Calu3 (cell line): ENCODE results near the gene MCTP2. TPM values are rescaled to one million over a fixed set of nuclear protein-coding genes. Genes with fewer than 3 reads are reported as not detected.

Source experiments
- BruUV-seq: library from RNA; stranded (reverse); fragments of 400-500 nt; replicated peaks from 2 replicates; lab custom pipeline; 2021; lab: Mats Ljungman, UMichigan
- CTCF ChIA-PET: fragments of 300-600 bp; sonication (Branson Sonifier 250); formaldehyde crosslinking; loops from one replicate; lab custom pipeline; 2022; ENCODE audit warnings: antibody characterized with exemption; lab: Charles Lee
- DNase-seq: peaks from one replicate; pipeline ENCODE4 v3.0.0; 2022
- H3K27ac Mint-ChIP-seq: one replicate; pipeline ENCODE4 v1.8.0; 2022; ENCODE audit warnings: mixed read lengths; ENCODE audit not compliant: unreplicated experiment
- H3K27me3 Mint-ChIP-seq: one replicate; pipeline ENCODE4 v1.8.0; 2022; ENCODE audit warnings: mixed read lengths; ENCODE audit not compliant: unreplicated experiment
- H3K36me3 Mint-ChIP-seq: one replicate; pipeline ENCODE4 v1.8.0; 2022; ENCODE audit warnings: mild to moderate bottlenecking, moderate library complexity, mixed read lengths; ENCODE audit not compliant: insufficient read depth, unreplicated experiment
- H3K4me1 Mint-ChIP-seq: one replicate; pipeline ENCODE4 v1.8.0; 2022; ENCODE audit warnings: mild to moderate bottlenecking, low read depth, mixed read lengths; ENCODE audit not compliant: unreplicated experiment
- H3K4me3 Mint-ChIP-seq: one replicate; pipeline ENCODE4 v1.8.0; 2022; ENCODE audit warnings: mild to moderate bottlenecking, low read depth, moderate library complexity, mixed read lengths; ENCODE audit not compliant: unreplicated experiment
- H3K9me3 Mint-ChIP-seq: one replicate; pipeline ENCODE4 v1.8.0; 2022; ENCODE audit warnings: low read depth, mixed read lengths; ENCODE audit not compliant: unreplicated experiment
- intact Hi-C: fragments of 100-400 bp; cut with micrococcal nuclease; formaldehyde crosslinking; loops from one replicate; pipeline ENCODE4 v1.10.0; 2022; ENCODE audit not compliant: unreplicated experiment
- total RNA-seq: library from RNA; stranded (reverse); gene quantifications from 2 replicates; pipeline ENCODE4 v1.2.3, GENCODE V29; 2022
- TF ChIP-seq, protein P1 (sequence below): fragments of 200-600 bp; IDR thresholded peaks from one replicate; pipeline ENCODE4 v1.8.0; 2022; ENCODE audit warnings: antibody characterized with exemption; ENCODE audit not compliant: unreplicated experiment

The MCTP2 gene
- total RNA-seq, 1 experiment from 2014 or later = 30.1 TPM

DNA sequence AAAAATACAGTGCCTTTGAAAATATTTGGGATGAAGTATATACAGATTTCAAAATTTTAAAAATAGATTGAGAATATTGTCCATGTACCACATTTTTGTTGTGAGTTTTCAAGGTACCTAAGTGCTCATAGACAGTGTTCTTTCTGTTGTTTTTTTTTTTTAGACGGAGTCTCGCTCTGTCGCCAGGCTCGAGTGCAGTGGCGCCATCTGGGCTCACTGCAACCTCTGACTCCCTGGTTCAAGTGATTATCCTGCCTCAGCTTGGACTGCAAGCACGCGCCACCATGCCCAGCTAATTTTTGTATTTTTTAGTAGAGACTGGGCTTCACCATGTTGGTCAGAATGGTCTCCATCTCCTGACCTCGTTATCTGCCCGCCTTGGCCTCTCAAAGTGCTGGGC is 223.9 kb downstream of the MCTP2 start:
- intact Hi-C loops = no loop called here
- no peak overlapping the region for H3K27ac Mint-ChIP-seq
- BruUV-seq = no TSS peak
- H3K4me1 Mint-ChIP-seq = no peaks in the 10 kb centered on the region
- TF ChIP-seq, protein P1, sequence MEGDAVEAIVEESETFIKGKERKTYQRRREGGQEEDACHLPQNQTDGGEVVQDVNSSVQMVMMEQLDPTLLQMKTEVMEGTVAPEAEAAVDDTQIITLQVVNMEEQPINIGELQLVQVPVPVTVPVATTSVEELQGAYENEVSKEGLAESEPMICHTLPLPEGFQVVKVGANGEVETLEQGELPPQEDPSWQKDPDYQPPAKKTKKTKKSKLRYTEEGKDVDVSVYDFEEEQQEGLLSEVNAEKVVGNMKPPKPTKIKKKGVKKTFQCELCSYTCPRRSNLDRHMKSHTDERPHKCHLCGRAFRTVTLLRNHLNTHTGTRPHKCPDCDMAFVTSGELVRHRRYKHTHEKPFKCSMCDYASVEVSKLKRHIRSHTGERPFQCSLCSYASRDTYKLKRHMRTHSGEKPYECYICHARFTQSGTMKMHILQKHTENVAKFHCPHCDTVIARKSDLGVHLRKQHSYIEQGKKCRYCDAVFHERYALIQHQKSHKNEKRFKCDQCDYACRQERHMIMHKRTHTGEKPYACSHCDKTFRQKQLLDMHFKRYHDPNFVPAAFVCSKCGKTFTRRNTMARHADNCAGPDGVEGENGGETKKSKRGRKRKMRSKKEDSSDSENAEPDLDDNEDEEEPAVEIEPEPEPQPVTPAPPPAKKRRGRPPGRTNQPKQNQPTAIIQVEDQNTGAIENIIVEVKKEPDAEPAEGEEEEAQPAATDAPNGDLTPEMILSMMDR = no peak
- no peaks in the 10 kb centered on the region for H3K9me3 Mint-ChIP-seq
- no peak for DNase-seq
- CTCF ChIA-PET = no interaction called here
- no peaks in the 10 kb centered on the region for H3K27me3 Mint-ChIP-seq
- peaks cover 4% of the 10 kb centered on the region for H3K36me3 Mint-ChIP-seq
- no peak overlapping the region for H3K4me3 Mint-ChIP-seq

DNA sequence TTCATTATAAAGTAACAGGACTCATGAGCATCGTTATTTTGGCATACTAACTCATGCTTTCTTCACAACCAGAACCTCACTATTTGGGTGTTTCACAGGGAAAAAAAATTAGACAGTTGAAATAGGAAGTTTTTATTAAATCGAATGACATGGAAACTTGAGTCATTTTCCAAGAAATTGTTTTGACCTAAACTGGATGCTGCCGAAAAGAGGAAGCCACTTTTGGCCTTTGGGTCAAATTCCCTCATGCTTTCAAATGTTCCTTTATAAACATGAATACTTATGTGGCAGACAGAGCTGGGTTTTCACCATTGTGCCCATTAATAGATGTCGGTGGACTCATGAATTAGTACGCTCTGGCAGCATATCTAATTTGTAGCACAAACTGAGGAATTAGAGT is 224.9 kb downstream of the MCTP2 start:
- Mint-ChIP-seq H3K27me3 (no peaks in the 10 kb centered on the region), H3K36me3 (peaks cover 4% of the 10 kb centered on the region), H3K27ac (no peak overlapping the region), H3K4me3 (no peak overlapping the region), H3K9me3 (no peaks in the 10 kb centered on the region), H3K4me1 (no peaks in the 10 kb centered on the region)
- DNase-seq = no peak
- TF ChIP-seq, protein P1 = no peak
- BruUV-seq = no TSS peak
- CTCF ChIA-PET = no interaction called here
- intact Hi-C loops = no loop called here

DNA sequence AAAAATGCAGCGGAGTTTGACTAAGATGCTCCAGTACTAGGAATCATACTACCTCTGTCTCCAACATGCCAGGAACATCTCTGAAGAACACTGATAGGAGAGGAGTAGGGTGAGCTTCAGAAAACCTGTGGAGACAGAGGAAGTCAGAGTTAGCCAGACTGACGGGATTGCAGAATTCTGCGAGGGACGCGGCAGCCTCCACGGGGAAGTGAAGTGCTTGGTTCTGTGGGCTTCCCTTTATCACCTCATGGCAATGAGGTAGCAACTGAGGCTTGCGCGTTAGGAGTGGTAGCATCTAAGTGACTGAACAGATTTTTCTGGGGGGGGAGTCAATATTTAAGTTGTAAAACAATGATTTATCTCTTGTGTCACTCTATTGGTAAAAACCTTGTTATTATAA is 226.3 kb downstream of the MCTP2 start:
- intact Hi-C loops = no loop called here
- Mint-ChIP-seq H3K27me3 (no peaks in the 10 kb centered on the region), H3K27ac (no peak overlapping the region), H3K36me3 (peaks cover 4% of the 10 kb centered on the region), H3K4me3 (no peak overlapping the region), H3K4me1 (no peaks in the 10 kb centered on the region), H3K9me3 (no peaks in the 10 kb centered on the region)
- CTCF ChIA-PET = interaction anchor here (0.6 kb wide), 1 partner anchor 28 kb away, joined by 3 read pairs; no protein-coding TSS in a partner anchor
- TF ChIP-seq, protein P1 = no peak
- no TSS peak for BruUV-seq
- no peak for DNase-seq

DNA sequence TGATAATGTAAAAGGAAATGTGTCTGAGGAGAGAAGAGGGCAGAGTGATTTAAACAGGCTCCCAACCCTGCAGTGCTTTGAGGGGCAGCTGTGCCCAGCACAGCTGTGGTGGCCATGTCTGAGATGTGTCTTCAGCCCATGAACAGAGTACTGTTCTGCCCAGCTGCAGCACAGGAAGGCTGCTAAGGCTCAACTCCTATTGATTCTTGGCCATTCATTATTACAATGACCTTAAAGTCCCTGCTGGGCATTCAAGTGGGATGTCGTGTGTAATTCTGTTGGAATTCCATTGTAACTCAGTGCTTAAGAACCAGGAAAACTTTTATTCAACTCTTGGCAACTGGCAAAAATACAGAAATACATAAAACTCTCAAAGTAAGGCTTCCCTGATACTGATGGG is 229.3 kb downstream of the MCTP2 start:
- intact Hi-C loops = no loop called here
- Mint-ChIP-seq H3K4me1 (no peaks in the 10 kb centered on the region), H3K36me3 (peaks cover 4% of the 10 kb centered on the region), H3K27me3 (no peaks in the 10 kb centered on the region), H3K4me3 (no peak overlapping the region), H3K27ac (no peak overlapping the region), H3K9me3 (no peaks in the 10 kb centered on the region)
- CTCF ChIA-PET = no interaction called here
- BruUV-seq = no TSS peak
- TF ChIP-seq, protein P1 = no peak
- DNase-seq = no peak
